Mesendoderm (in vitro differentiated cells): ENCODE measurements around the gene INO80E.

Experiments used
- DNase-seq: peaks from one replicate; pipeline ENCODE4 v3.0.0; 2013
- H2AK5ac ChIP-seq: 2 replicates; pipeline ENCODE4 v1.6.1; 2013; ENCODE audit warnings: low read length, inconsistent platforms
- H2BK120ac ChIP-seq: 2 replicates; pipeline ENCODE4 v1.6.1; 2013; ENCODE audit warnings: low read depth, mild to moderate bottlenecking, low read length, moderate library complexity, mixed read lengths
- H2BK15ac ChIP-seq: replicated peaks from 2 replicates; pipeline ENCODE4 v1.6.1; 2013; ENCODE audit warnings: low read depth, mild to moderate bottlenecking, moderate library complexity
- H2BK5ac ChIP-seq: 2 replicates; pipeline ENCODE4 v1.6.1; 2013; ENCODE audit warnings: low read length, inconsistent platforms
- H3K18ac ChIP-seq: 2 replicates; pipeline ENCODE4 v1.6.1; 2013; ENCODE audit warnings: mild to moderate bottlenecking, low read length, mixed read lengths
- H3K23ac ChIP-seq: one replicate; pipeline ENCODE4 v1.6.1; 2013; ENCODE audit warnings: low read length
- H3K27ac ChIP-seq: 2 replicates; pipeline ENCODE4 v1.5.1; 2013; ENCODE audit warnings: low read depth, mild to moderate bottlenecking, inconsistent platforms, low read length, moderate library complexity
- H3K27me3 ChIP-seq: 2 replicates; pipeline ENCODE4 v1.6.1; 2013; ENCODE audit warnings: low read length, control low read depth, mild to moderate bottlenecking, inconsistent platforms; ENCODE audit not compliant: insufficient read depth, poor library complexity
- H3K36me3 ChIP-seq: 2 replicates; pipeline ENCODE4 v1.6.1; 2013; ENCODE audit warnings: low read length, inconsistent platforms; ENCODE audit not compliant: control insufficient read depth, insufficient read depth
- H3K4ac ChIP-seq: one replicate; pipeline ENCODE4 v1.6.1; 2013; ENCODE audit warnings: low read depth, mild to moderate bottlenecking, low read length, moderate library complexity
- H3K4me1 ChIP-seq: 2 replicates; pipeline ENCODE4 v1.6.1; 2013; ENCODE audit warnings: low read depth, low read length, inconsistent platforms; ENCODE audit not compliant: control insufficient read depth
- H3K4me2 ChIP-seq: 2 replicates; pipeline ENCODE4 v1.6.1; 2013; ENCODE audit warnings: low read length
- H3K4me3 ChIP-seq: 2 replicates; pipeline ENCODE4 v1.5.1; 2013; ENCODE audit warnings: mild to moderate bottlenecking, low read length
- H3K56ac ChIP-seq: one replicate; pipeline ENCODE4 v1.6.1; 2013; ENCODE audit warnings: low read length
- H3K79me1 ChIP-seq: 2 replicates; pipeline ENCODE4 v1.6.1; 2013; ENCODE audit warnings: low read length, inconsistent platforms
- H3K79me2 ChIP-seq: 2 replicates; pipeline ENCODE4 v1.6.1; 2013; ENCODE audit warnings: mild to moderate bottlenecking, low read length; ENCODE audit not compliant: control insufficient read depth, insufficient read depth
- H3K9ac ChIP-seq: 2 replicates; pipeline ENCODE4 v1.6.1; 2013; ENCODE audit warnings: low read length, inconsistent platforms
- H4K5ac ChIP-seq: one replicate; pipeline ENCODE4 v1.6.1; 2013; ENCODE audit warnings: low read length
- H4K8ac ChIP-seq: one replicate; pipeline ENCODE4 v1.6.1; 2013; ENCODE audit warnings: low read depth, mild to moderate bottlenecking, control low read depth, low read length, moderate library complexity
- WGBS: extraction: QIAGEN DNeasy Blood & Tissue Kit; methylation state at CpG from one replicate; pipeline ENCODE4 v1.1.7; 2013; ENCODE audit warnings: low lambda C conversion rate, missing lambda C conversion rate; ENCODE audit not compliant: insufficient coverage; ENCODE audit errors: extremely low coverage; 5-methylcytosine and 5-hydroxymethylcytosine counted together

The INO80E gene

GRCh38 chr16:29984764-29985147, 11.3 kb upstream of the INO80E start:
- no peak overlapping the region for H3K4me2 ChIP-seq
- no peak overlapping the region for H3K18ac ChIP-seq
- H3K79me1 ChIP-seq, result no peaks in the 10 kb centered on the region
- H2BK120ac ChIP-seq, result no peak overlapping the region
- no peak for DNase-seq
- no peak overlapping the region for H3K4me3 ChIP-seq
- H3K27ac ChIP-seq, result no peak overlapping the region
- H3K79me2 ChIP-seq, result no peaks in the 10 kb centered on the region
- H2AK5ac ChIP-seq, result no peak overlapping the region
- H4K5ac ChIP-seq, result no peak overlapping the region
- WGBS, result no CpG with 5 or more reads among the region's 5 CpGs
- H3K36me3 ChIP-seq, result peaks cover 18% of the 10 kb centered on the region
- no peak overlapping the region for H3K4ac ChIP-seq
- no peak overlapping the region for H2BK15ac ChIP-seq
- H2BK5ac ChIP-seq, result no peak overlapping the region
- H3K23ac ChIP-seq, result no peak overlapping the region
- no peak overlapping the region for H3K9ac ChIP-seq
- H3K4me1 ChIP-seq, result no peaks in the 10 kb centered on the region
- H3K27me3 ChIP-seq, result no peaks in the 10 kb centered on the region
- no peak overlapping the region for H3K56ac ChIP-seq
- H4K8ac ChIP-seq, result no peak overlapping the region

- H3K4me2 ChIP-seq, result no peak overlapping the region
- H3K79me1 ChIP-seq, result no peaks in the 10 kb centered on the region
- no peak overlapping the region for H2BK15ac ChIP-seq
- no peaks in the 10 kb centered on the region for H3K4me1 ChIP-seq
- H3K4me3 ChIP-seq, result no peak overlapping the region
- no peak overlapping the region for H3K18ac ChIP-seq
- H4K8ac ChIP-seq, result no peak overlapping the region
- no peaks in the 10 kb centered on the region for H3K79me2 ChIP-seq
- no peak overlapping the region for H2BK120ac ChIP-seq
- H3K56ac ChIP-seq, result no peak overlapping the region
- H3K27me3 ChIP-seq, result no peaks in the 10 kb centered on the region
- H3K36me3 ChIP-seq, result peaks cover 18% of the 10 kb centered on the region
- no peak overlapping the region for H2AK5ac ChIP-seq
- no peak overlapping the region for H4K5ac ChIP-seq
- H3K23ac ChIP-seq, result no peak overlapping the region
- no peak overlapping the region for H3K27ac ChIP-seq
- H3K9ac ChIP-seq, result no peak overlapping the region
- no peak for DNase-seq
- WGBS, result no CpG with 5 or more reads among the region's 28 CpGs
- no peak overlapping the region for H2BK5ac ChIP-seq
- no peak overlapping the region for H3K4ac ChIP-seq
These were observed 10.7 kb upstream of the INO80E start for GRCh38 chr16:29985271-29985811.

GRCh38 chr16:29986231-29986630, 9.8 kb upstream of the INO80E start:
- Histone ChIP-seq H3K4me2 (no peak overlapping the region), H3K9ac (no peak overlapping the region), H2BK15ac (no peak overlapping the region), H2AK5ac (no peak overlapping the region), H3K4ac (no peak overlapping the region), H3K23ac (no peak overlapping the region), H3K18ac (no peak overlapping the region), H2BK120ac (no peak overlapping the region), H2BK5ac (no peak overlapping the region), H3K36me3 (peaks cover 20% of the 10 kb centered on the region), H3K27ac (no peak overlapping the region), H3K56ac (no peak overlapping the region), H3K79me1 (no peaks in the 10 kb centered on the region), H3K4me1 (no peaks in the 10 kb centered on the region), H4K8ac (no peak overlapping the region), H3K27me3 (no peaks in the 10 kb centered on the region), H3K4me3 (no peak overlapping the region), H3K79me2 (no peaks in the 10 kb centered on the region), H4K5ac (no peak overlapping the region)
- DNase-seq, result no peak
- no CpG with 5 or more reads among the region's 20 CpGs for WGBS

- no CpG with 5 or more reads among the region's 5 CpGs for WGBS
- Histone ChIP-seq H3K9ac (no peak overlapping the region), H3K4ac (no peak overlapping the region), H3K18ac (no peak overlapping the region), H4K5ac (no peak overlapping the region), H3K27ac (no peak overlapping the region), H3K4me3 (no peak overlapping the region), H3K4me2 (no peak overlapping the region), H3K4me1 (no peaks in the 10 kb centered on the region), H2BK15ac (no peak overlapping the region), H3K23ac (no peak overlapping the region), H3K36me3 (peaks cover 20% of the 10 kb centered on the region), H3K79me2 (no peaks in the 10 kb centered on the region), H3K56ac (no peak overlapping the region), H3K27me3 (no peaks in the 10 kb centered on the region), H2BK5ac (no peak overlapping the region), H2BK120ac (no peak overlapping the region), H3K79me1 (no peaks in the 10 kb centered on the region), H2AK5ac (no peak overlapping the region), H4K8ac (no peak overlapping the region)
- DNase-seq, result no peak
These were observed 9.1 kb upstream of the INO80E start for GRCh38 chr16:29986931-29987330.

- Histone ChIP-seq H3K4me1 (no peaks in the 10 kb centered on the region), H3K27me3 (no peaks in the 10 kb centered on the region), H3K23ac (no peak overlapping the region), H3K18ac (no peak overlapping the region), H3K79me1 (no peaks in the 10 kb centered on the region), H2BK120ac (no peak overlapping the region), H3K4me2 (no peak overlapping the region), H3K4ac (no peak overlapping the region), H3K79me2 (no peaks in the 10 kb centered on the region), H3K4me3 (no peak overlapping the region), H4K8ac (no peak overlapping the region), H3K9ac (no peak overlapping the region), H2AK5ac (no peak overlapping the region), H3K56ac (no peak overlapping the region), H3K36me3 (peaks cover 21% of the 10 kb centered on the region), H3K27ac (no peak overlapping the region), H2BK5ac (no peak overlapping the region), H2BK15ac (no peak overlapping the region), H4K5ac (no peak overlapping the region)
- DNase-seq, result no peak
- no CpG with 5 or more reads among the region's 35 CpGs for WGBS
These were observed 8.5 kb upstream of the INO80E start for GRCh38 chr16:29987371-29988085.
